Endothelial cell of umbilical vein (primary cell): ENCODE data around the gene AURKB. TPM values are rescaled to one million over a fixed set of nuclear protein-coding genes. Genes with fewer than 3 reads are reported as not detected.

Experiments
- BruUV-seq: library from RNA; stranded (reverse); fragments of 400-500 nt; replicated peaks from 2 replicates; lab custom pipeline; 2021; lab: Mats Ljungman, UMichigan
- CTCF ChIA-PET: fragments of 300-600, 350-600 bp; sonication (Branson Sonifier 250); formaldehyde crosslinking; loops from one replicate; lab custom pipeline; 2021; ENCODE audit warnings: antibody characterized with exemption, inconsistent platforms; lab: Charles Lee
- POLR2A ChIA-PET: fragments of 300-600, 350-600 bp; sonication (Branson Sonifier 250); formaldehyde crosslinking; loops from one replicate; lab custom pipeline; 2021; ENCODE audit warnings: antibody characterized with exemption, inconsistent platforms; lab: Charles Lee
- DNase-seq: peaks from one replicate; pipeline ENCODE4 v3.0.0-alpha.2; 2011; ENCODE audit warnings: low read depth, low spot score
- FAIRE-seq: peaks from 2 replicates; lab custom pipeline; 2011; peaks lifted over from hg19 to GRCh38; lab: Jason Lieb, UNC
- H2AFZ ChIP-seq: 2 replicates; pipeline ENCODE4 v1.6.0; 2012; ENCODE audit warnings: low read depth, low read length, control low read depth, inconsistent platforms
- H3K27ac ChIP-seq: 2 replicates; pipeline ENCODE4 v1.5.1; 2011; ENCODE audit warnings: low read depth, mild to moderate bottlenecking, control low read depth, low read length, moderate library complexity; ENCODE audit not compliant: insufficient read depth
- H3K27me3 ChIP-seq, 2 experiments: 2 replicates each; pipeline versions ENCODE4 v1.6.0 to v1.6.1; 2011; ENCODE audit warnings: low read length in 2 of 2, mixed read lengths in 1 of 2; ENCODE audit not compliant: control insufficient read depth in 2 of 2, insufficient read depth in 2 of 2
- H3K36me3 ChIP-seq, 2 experiments: 2 replicates in 1 of 2; 3 replicates in 1 of 2; pipeline ENCODE4 v1.5.1; 2011; ENCODE audit warnings: low read length in 2 of 2, mild to moderate bottlenecking in 1 of 2, moderate library complexity in 1 of 2; ENCODE audit not compliant: control insufficient read depth in 2 of 2, insufficient read depth in 2 of 2; ENCODE audit errors: extremely low read depth in 1 of 2
- H3K4me1 ChIP-seq: 3 replicates; pipeline ENCODE4 v1.5.1; 2011; ENCODE audit warnings: mild to moderate bottlenecking, low read length; ENCODE audit not compliant: control insufficient read depth, insufficient read depth; ENCODE audit errors: extremely low read depth
- H3K4me2 ChIP-seq: 2 replicates; pipeline ENCODE4 v1.6.1; 2011; ENCODE audit warnings: low read length, control low read depth, mixed read lengths; ENCODE audit not compliant: insufficient read depth
- H3K4me3 ChIP-seq, 3 experiments: fragments of 200-600 bp in 1 of 3; sonication (generic), shearing (Covaris generic) in 1 of 3; replicated peaks in 1 of 3; 2 replicates each; pipeline ENCODE4 v1.5.1; 2011 to 2016; ENCODE audit warnings: control low read depth in 3 of 3, low read length in 3 of 3, mild to moderate bottlenecking in 2 of 3, inconsistent platforms in 1 of 3, low read depth in 1 of 3, moderate library complexity in 1 of 3; ENCODE audit not compliant: insufficient read depth in 1 of 3
- H3K79me2 ChIP-seq: 2 replicates; pipeline ENCODE4 v1.6.0; 2012; ENCODE audit warnings: low read length, inconsistent platforms; ENCODE audit not compliant: control insufficient read depth, insufficient read depth
- H3K9ac ChIP-seq: replicated peaks from 2 replicates; pipeline ENCODE3; 2011; ENCODE audit warnings: low read length, control low read depth; ENCODE audit not compliant: insufficient read depth; ENCODE audit errors: extremely low read depth
- H3K9me1 ChIP-seq: replicated peaks from 3 replicates; pipeline ENCODE4 v1.6.0; 2011; ENCODE audit warnings: mild to moderate bottlenecking, low read length; ENCODE audit not compliant: control insufficient read depth, insufficient read depth; ENCODE audit errors: extremely low read depth
- H3K9me3 ChIP-seq: replicated peaks from 2 replicates; pipeline ENCODE4 v1.5.1; 2012; ENCODE audit warnings: low read length, inconsistent platforms; ENCODE audit not compliant: control insufficient read depth, insufficient read depth
- H4K20me1 ChIP-seq: replicated peaks from 2 replicates; pipeline ENCODE3; 2011; ENCODE audit warnings: mild to moderate bottlenecking, low read length; ENCODE audit not compliant: control insufficient read depth, insufficient read depth; ENCODE audit errors: extremely low read depth
- EZH2 ChIP-seq: IDR thresholded peaks from 2 replicates; pipeline ENCODE4 v1.6.1; 2012; ENCODE audit warnings: borderline replicate concordance, low read depth, mild to moderate bottlenecking, moderate library complexity, low read length, inconsistent platforms; ENCODE audit not compliant: severe bottlenecking
- FOS ChIP-seq: IDR thresholded peaks from 2 replicates; pipeline ENCODE4 v1.6.1; 2011; ENCODE audit warnings: mild to moderate bottlenecking, low read length, moderate library complexity, borderline replicate concordance; ENCODE audit not compliant: insufficient read depth
- GATA2 ChIP-seq: IDR thresholded peaks from 2 replicates; pipeline ENCODE4 v1.7.0; 2011; ENCODE audit warnings: low read depth, mild to moderate bottlenecking, moderate library complexity, mixed read lengths, low read length; ENCODE audit not compliant: insufficient read length, insufficient read depth
- JUN ChIP-seq: IDR thresholded peaks from 2 replicates; pipeline ENCODE4 v1.6.1; 2011; ENCODE audit warnings: borderline replicate concordance, low read depth; ENCODE audit not compliant: insufficient read length, insufficient read depth
- MYC ChIP-seq: IDR thresholded peaks from one replicate; pipeline ENCODE4 v1.6.1; 2011; ENCODE audit warnings: mild to moderate bottlenecking, low read depth, low read length
- POLR2A ChIP-seq: IDR thresholded peaks from 2 replicates; pipeline ENCODE4 v1.6.1; 2012; ENCODE audit warnings: low read depth, mild to moderate bottlenecking, control low read depth, low read length
- POLR2AphosphoS5 ChIP-seq: IDR thresholded peaks from 2 replicates; pipeline ENCODE4 v1.6.1; 2012; ENCODE audit warnings: low read depth, mild to moderate bottlenecking, control low read depth, low read length, moderate library complexity; ENCODE audit not compliant: insufficient read depth
- dilution Hi-C: fragments of 300-500 bp; cut with MboI; formaldehyde crosslinking; loops from one replicate; pipeline ENCODE4 v1.15.0; 2019; ENCODE audit warnings: low sequenced_read_pairs; ENCODE audit not compliant: extremely low pct_ligation_motif_present
- intact Hi-C: fragments of 100-400 bp; cut with micrococcal nuclease; formaldehyde crosslinking; loops from one replicate; pipeline ENCODE4 v1.10.0; 2022
- polyA plus RNA-seq, 4 experiments: library from polyadenylated mRNA; depleted of rRNA in 3 of 4; stranded (reverse) in 3 of 4; unstranded in 1 of 4; fragments of >200 nt; gene quantifications; 2 replicates each; pipeline versions ENCODE4 v1.2.1 to v1.2.3, GENCODE V29; 2011 to 2012; ENCODE audit warnings: missing spikeins in 1 of 4
- total RNA-seq: library from RNA; stranded (reverse); gene quantifications from 2 replicates; pipeline ENCODE4 v1.2.3, GENCODE V29; 2021
- TF ChIP-seq, protein P1 (sequence below): IDR thresholded peaks from 2 replicates; pipeline ENCODE4 v1.6.1; 2011; ENCODE audit not compliant: insufficient read depth, insufficient read length
- TF ChIP-seq, protein P2 (sequence below), 2 donors: IDR thresholded peaks; 1 replicate in 1 of 2; 2 replicates in 1 of 2; pipeline ENCODE4 v1.5.1; 2011; ENCODE audit warnings: low read length in 2 of 2, mild to moderate bottlenecking in 2 of 2, moderate library complexity in 2 of 2, control low read depth in 1 of 2, inconsistent platforms in 1 of 2, low read depth in 1 of 2; ENCODE audit not compliant: insufficient read depth in 1 of 2; ENCODE audit errors: extremely low read depth in 1 of 2

AURKB gene
- total and polyA plus RNA-seq, 2 donors (not counting 3 experiments of a cell fraction or from before 2014, with no cell fraction given), result 67.8 to 107 TPM

GRCh38 chr17:8257801-8258200, 47.4 kb upstream of the AURKB start:
- intact Hi-C loops, result no loop called here
- H3K36me3 ChIP-seq, result peaks cover 11 to 27% of the 10 kb centered on the region in 2 experiments
- no peak for FAIRE-seq
- POLR2A ChIA-PET, result no interaction called here
- H4K20me1 ChIP-seq, result no peaks in the 10 kb centered on the region
- BruUV-seq, result no TSS peak
- H3K9ac ChIP-seq, result no peak overlapping the region
- no peak overlapping the region for H3K4me2 ChIP-seq
- no peaks in the 10 kb centered on the region for H3K9me1 ChIP-seq
- H3K27me3 ChIP-seq, result no peaks in the 10 kb centered on the region
- H3K9me3 ChIP-seq, result no peaks in the 10 kb centered on the region
- no peak overlapping the region for H2AFZ ChIP-seq
- H3K79me2 ChIP-seq, result peaks cover 2% of the 10 kb centered on the region
- H3K27ac ChIP-seq, result no peak overlapping the region
- no peak overlapping the region for H3K4me3 ChIP-seq
- CTCF ChIA-PET, result interaction anchor here (0.9 kb wide), 1 partner anchor 10 kb away, joined by 3 read pairs; the partner anchor contains the start of gene CTC1
- dilution Hi-C loops, result no loop called here
- H3K4me1 ChIP-seq, result no peaks in the 10 kb centered on the region
- DNase-seq, result no peak
- TF ChIP-seq JUN (no peak), POLR2AphosphoS5 (no peak), POLR2A (no peak), EZH2 (no peak), FOS (no peak), MYC (no peak), GATA2 (no peak)
- TF ChIP-seq, protein P1, sequence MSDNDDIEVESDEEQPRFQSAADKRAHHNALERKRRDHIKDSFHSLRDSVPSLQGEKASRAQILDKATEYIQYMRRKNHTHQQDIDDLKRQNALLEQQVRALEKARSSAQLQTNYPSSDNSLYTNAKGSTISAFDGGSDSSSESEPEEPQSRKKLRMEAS, result no peak
- TF ChIP-seq, protein P2, sequence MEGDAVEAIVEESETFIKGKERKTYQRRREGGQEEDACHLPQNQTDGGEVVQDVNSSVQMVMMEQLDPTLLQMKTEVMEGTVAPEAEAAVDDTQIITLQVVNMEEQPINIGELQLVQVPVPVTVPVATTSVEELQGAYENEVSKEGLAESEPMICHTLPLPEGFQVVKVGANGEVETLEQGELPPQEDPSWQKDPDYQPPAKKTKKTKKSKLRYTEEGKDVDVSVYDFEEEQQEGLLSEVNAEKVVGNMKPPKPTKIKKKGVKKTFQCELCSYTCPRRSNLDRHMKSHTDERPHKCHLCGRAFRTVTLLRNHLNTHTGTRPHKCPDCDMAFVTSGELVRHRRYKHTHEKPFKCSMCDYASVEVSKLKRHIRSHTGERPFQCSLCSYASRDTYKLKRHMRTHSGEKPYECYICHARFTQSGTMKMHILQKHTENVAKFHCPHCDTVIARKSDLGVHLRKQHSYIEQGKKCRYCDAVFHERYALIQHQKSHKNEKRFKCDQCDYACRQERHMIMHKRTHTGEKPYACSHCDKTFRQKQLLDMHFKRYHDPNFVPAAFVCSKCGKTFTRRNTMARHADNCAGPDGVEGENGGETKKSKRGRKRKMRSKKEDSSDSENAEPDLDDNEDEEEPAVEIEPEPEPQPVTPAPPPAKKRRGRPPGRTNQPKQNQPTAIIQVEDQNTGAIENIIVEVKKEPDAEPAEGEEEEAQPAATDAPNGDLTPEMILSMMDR (IDR thresholded peaks at IDR 0.05; ENCODE audit: extremely low read depth in 1 of 2, insufficient read depth in 1 of 2, low read depth in 1 of 2, low read length in 2 of 2), result no peak
